ENCODE data around the gene IFTAP.
"Not testable (repeated sequence)": the region's sequence is repeated elsewhere in the genome, so short reads cannot be mapped to it uniquely, and the experiment has no call there.

IFTAP gene

GRCh38 chr11:36635066-36635862, 41.0 kb downstream of the IFTAP start:
- no peak for DNase-seq (ENCODE audit: low read depth in 4 of 4, low spot score in 1 of 4)

GRCh38 chr11:36638556-36638955, 44.3 kb downstream of the IFTAP start:
- no peak for DNase-seq (ENCODE audit: low read depth in 4 of 4, low spot score in 1 of 4)

GRCh38 chr11:36657610-36658267, 63.4 kb downstream of the IFTAP start:
- DNase-seq (ENCODE audit: low read depth in 4 of 4, low spot score in 1 of 4) = no peak

GRCh38 chr11:36661359-36661758, 67.1 kb downstream of the IFTAP start:
- not testable (repeated sequence) for DNase-seq (ENCODE audit: low read depth in 4 of 4, low spot score in 1 of 4)

GRCh38 chr11:36672815-36673450, 78.6 kb downstream of the IFTAP start:
- DNase-seq (ENCODE audit: low read depth in 4 of 4, low spot score in 1 of 4) = no peak

GRCh38 chr11:36679547-36679946, 85.2 kb downstream of the IFTAP start:
- DNase-seq (ENCODE audit: low read depth in 4 of 4, low spot score in 1 of 4) = not testable (repeated sequence)

- no peak for DNase-seq (ENCODE audit: low read depth in 4 of 4, low spot score in 1 of 4)
These were observed 89.5 kb downstream of the IFTAP start for GRCh38 chr11:36683818-36684217.

- peak in 1 of 4 experiments; percentile 1 for DNase-seq (ENCODE audit: low read depth in 4 of 4, low spot score in 1 of 4)
These were observed 90.8 kb downstream of the IFTAP start for GRCh38 chr11:36684840-36685801.

- no peak for DNase-seq (ENCODE audit: low read depth in 4 of 4, low spot score in 1 of 4)
These were observed 93.8 kb downstream of the IFTAP start for GRCh38 chr11:36688132-36688531.

- no peak for DNase-seq (ENCODE audit: low read depth in 4 of 4, low spot score in 1 of 4)
These were observed 94.4 kb downstream of the IFTAP start for GRCh38 chr11:36688571-36689291.

- DNase-seq (ENCODE audit: low read depth in 4 of 4, low spot score in 1 of 4) = no peak
These were observed 95.1 kb downstream of the IFTAP start for GRCh38 chr11:36689442-36689841.

- no peak for DNase-seq (ENCODE audit: low read depth in 4 of 4, low spot score in 1 of 4)
These were observed 98.4 kb downstream of the IFTAP start for GRCh38 chr11:36692704-36693103.

- DNase-seq (ENCODE audit: low read depth in 4 of 4, low spot score in 1 of 4) = no peak
These were observed 99.0 kb downstream of the IFTAP start for GRCh38 chr11:36693139-36693843.

GRCh38 chr11:36695111-36695510, 100.8 kb downstream of the IFTAP start:
- DNase-seq (ENCODE audit: low read depth in 4 of 4, low spot score in 1 of 4) = no peak

GRCh38 chr11:36695571-36695970, 101.3 kb downstream of the IFTAP start:
- DNase-seq (ENCODE audit: low read depth in 4 of 4, low spot score in 1 of 4) = no peak

- DNase-seq (ENCODE audit: low read depth in 4 of 4, low spot score in 1 of 4) = no peak
These were observed 102.2 kb downstream of the IFTAP start for GRCh38 chr11:36696550-36696949.

- no peak for DNase-seq (ENCODE audit: low read depth in 4 of 4, low spot score in 1 of 4)
These were observed 105.0 kb downstream of the IFTAP start for GRCh38 chr11:36699271-36699670.

- no peak for DNase-seq (ENCODE audit: low read depth in 4 of 4, low spot score in 1 of 4)
These were observed 105.9 kb downstream of the IFTAP start for GRCh38 chr11:36700246-36700645.

GRCh38 chr11:36702330-36703054, 108.2 kb downstream of the IFTAP start:
- DNase-seq (ENCODE audit: low read depth in 4 of 4, low spot score in 1 of 4) = no peak
